Epithelial cell of esophagus (primary cell): ENCODE data around the gene EXOSC3.
"Not testable (repeated sequence)": the region's sequence is repeated elsewhere in the genome, so short reads cannot be mapped to it uniquely, and the experiment has no call there.

Experiments
- DNase-seq: peaks from one replicate; pipeline ENCODE4 v3.0.0; 2010; ENCODE audit warnings: low read depth
- H3K4me3 ChIP-seq: 2 replicates; pipeline ENCODE4 v1.5.1; 2011; ENCODE audit warnings: mild to moderate bottlenecking, low read length, control low read depth
- CTCF ChIP-seq: IDR thresholded peaks from 2 replicates; pipeline ENCODE4 v1.5.1; 2011; ENCODE audit warnings: low read depth, mild to moderate bottlenecking, low read length, control low read depth, inconsistent platforms; ENCODE audit not compliant: insufficient read depth; ENCODE audit errors: missing control alignments

EXOSC3 gene

GRCh38 chr9:37784616-37785483 is at the start of gene EXOSC3:
TSS of gene EXOSC3 (minus strand) at chr9:37785064. CDS start at chr9:37785044, 20 bp downstream.
- no peak for TF ChIP-seq CTCF
- DNase-seq, result peak; percentile 95
- peak within 1 kb of the TSS; percentile 96 for H3K4me3 ChIP-seq

DNA sequence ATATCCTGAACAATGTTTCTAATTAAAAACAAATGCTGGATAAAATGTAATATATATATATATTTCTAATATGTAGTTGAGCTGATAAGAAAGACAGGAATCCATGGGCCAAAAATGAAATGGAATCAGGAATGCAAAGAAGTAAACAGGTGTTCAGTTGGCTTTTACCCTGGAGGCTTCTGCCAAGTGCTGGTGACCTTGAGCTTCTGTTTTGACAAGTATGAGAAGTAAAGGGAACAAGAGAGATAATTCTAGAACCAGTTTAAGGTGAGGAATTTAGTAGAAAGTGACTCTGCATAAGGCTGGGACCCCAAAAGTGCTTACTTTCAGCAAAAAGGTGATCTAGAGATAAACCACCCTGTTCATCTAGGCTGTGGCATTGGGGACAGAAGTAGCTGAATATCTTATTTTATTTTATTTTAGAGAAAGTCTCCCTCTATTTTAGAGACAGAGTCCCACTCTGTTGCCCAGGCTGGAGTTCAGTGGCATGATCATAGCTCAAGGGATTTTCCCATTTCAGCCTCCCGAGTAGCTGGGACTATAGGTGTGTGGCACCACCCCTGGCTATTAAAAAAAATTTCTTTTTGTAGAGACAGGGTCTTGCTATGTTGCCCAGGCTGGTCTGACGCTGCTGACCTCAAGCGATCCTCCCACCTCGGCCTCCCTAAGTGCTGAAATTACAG is 42.8 kb upstream of the EXOSC3 start:
- TF ChIP-seq CTCF, result no peak
- no peak overlapping the region for H3K4me3 ChIP-seq
- no peak for DNase-seq

DNA sequence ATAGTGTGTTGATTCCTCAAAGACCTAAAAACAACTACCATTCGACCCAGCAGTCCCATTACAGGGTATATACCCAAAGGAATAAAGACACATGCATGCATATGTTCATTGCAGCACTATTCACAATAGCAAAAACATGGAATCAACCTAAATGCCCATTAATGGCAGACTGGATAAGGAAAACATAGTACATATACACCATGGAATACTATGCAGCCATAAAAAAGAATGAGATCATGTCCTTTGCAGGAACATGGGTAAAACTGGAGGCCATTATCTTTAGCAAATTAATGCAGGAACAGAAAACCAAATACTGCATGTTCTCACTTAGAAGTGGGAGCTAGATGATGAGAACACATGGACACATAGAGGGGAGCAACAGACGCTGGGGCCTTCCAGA is 40.3 kb upstream of the EXOSC3 start:
- DNase-seq, H3K4me3 ChIP-seq: not testable (repeated sequence)

GRCh38 chr9:37820142-37820541 is 35.3 kb upstream of the EXOSC3 start:
- H3K4me3 ChIP-seq, result no peak overlapping the region
- TF ChIP-seq CTCF, result no peak
- DNase-seq, result no peak

DNA sequence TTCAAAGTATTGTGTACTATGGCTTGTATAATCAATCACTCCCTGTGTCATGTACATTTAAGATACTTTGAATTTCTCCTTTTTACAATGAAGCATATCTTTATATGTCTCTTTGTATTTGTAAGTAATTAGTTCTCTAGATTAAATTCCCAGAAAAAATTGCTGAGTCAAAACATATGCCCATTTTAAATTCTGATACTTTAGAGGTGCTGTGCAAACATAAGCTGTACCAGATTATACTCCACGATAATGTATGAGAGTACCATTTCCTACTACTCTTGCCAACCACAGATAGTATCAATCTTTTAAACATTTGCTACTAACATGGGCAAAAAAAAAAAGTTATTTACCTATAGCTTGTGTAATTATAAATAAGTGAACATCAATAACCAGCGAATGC is 34.0 kb upstream of the EXOSC3 start:
- DNase-seq, result no peak
- no peak overlapping the region for H3K4me3 ChIP-seq
- TF ChIP-seq CTCF, result no peak

- H3K4me3 ChIP-seq, result no peak overlapping the region
- no peak for DNase-seq
- TF ChIP-seq CTCF, result no peak
Observed at GRCh38 chr9:37812773-37813379, 28.0 kb upstream of the EXOSC3 start.

- DNase-seq, result no peak
- no peak for TF ChIP-seq CTCF
- H3K4me3 ChIP-seq, result no peak overlapping the region
Observed at GRCh38 chr9:37811906-37812476, 27.1 kb upstream of the EXOSC3 start.

DNA sequence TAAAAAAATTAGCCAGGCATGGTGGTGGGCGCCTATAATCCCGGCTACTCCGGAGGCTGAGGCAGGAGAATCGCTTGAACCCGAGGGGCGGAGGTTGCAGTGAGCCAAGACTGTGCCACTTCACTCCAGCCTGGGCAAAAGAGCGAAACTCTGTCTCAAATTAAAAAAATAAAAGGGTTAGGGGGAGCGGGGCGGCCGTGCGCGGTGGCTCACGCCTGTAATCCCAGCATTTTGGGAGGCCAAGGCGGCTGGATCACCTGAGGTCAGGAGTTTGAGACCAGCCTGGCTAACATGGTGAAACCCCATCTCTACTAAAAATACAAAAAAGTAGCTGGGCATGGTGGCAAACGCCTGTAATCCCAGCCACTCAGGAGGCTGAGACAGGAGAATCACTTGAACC is 24.8 kb upstream of the EXOSC3 start:
- not testable (repeated sequence) for H3K4me3 ChIP-seq, DNase-seq
